IMR-90 (cell line): Measurements from ENCODE around the gene DYNC2H1. TPM values are rescaled to one million over a fixed set of nuclear protein-coding genes. Genes with fewer than 3 reads are reported as not detected.
A peak's percentile ranks its signal among the peaks of the same experiment; 100 is the strongest.

Experiments used
- ATAC-seq: fragments of 200-7000 bp; cut with Tn5 transposase; 2 replicates; pipeline ENCODE4 v1.9.1; 2020; ENCODE audit warnings: low read depth, mild to moderate bottlenecking, moderate library complexity
- BruUV-seq: library from RNA; stranded (reverse); fragments of 400-500 nt; replicated peaks from 2 replicates; lab custom pipeline; 2021; lab: Mats Ljungman, UMichigan
- CTCF ChIA-PET: fragments of 300-600 bp; formaldehyde crosslinking; extraction: SDS; loops from one replicate; lab custom pipeline; 2021; ENCODE audit warnings: antibody characterized with exemption; lab: Yijun Ruan, JAX
- POLR2A ChIA-PET: fragments of 300-600 bp; sonication (Branson Sonifier 250); formaldehyde crosslinking; loops from one replicate; lab custom pipeline; 2022; ENCODE audit warnings: antibody characterized with exemption; ENCODE audit not compliant: unreplicated experiment; lab: Charles Lee
- DNase-seq: peaks from one replicate; pipeline ENCODE4 v3.0.0; 2013
- H2AFZ ChIP-seq: replicated peaks from 2 replicates; pipeline ENCODE3; 2013; ENCODE audit warnings: low read length, mild to moderate bottlenecking; ENCODE audit not compliant: poor library complexity
- H2AK5ac ChIP-seq: 2 replicates; pipeline ENCODE4 v1.6.1; 2013; ENCODE audit warnings: low read depth, low read length, inconsistent platforms
- H2AK9ac ChIP-seq: replicated peaks from 2 replicates; pipeline ENCODE3; 2013; ENCODE audit warnings: mild to moderate bottlenecking, low read depth, low read length, moderate library complexity; ENCODE audit not compliant: poor library complexity
- H2BK120ac ChIP-seq: 2 replicates; pipeline ENCODE4 v1.6.1; 2013; ENCODE audit warnings: low read depth, low read length, inconsistent platforms
- H2BK15ac ChIP-seq: 3 replicates; pipeline ENCODE4 v1.6.1; 2013; ENCODE audit warnings: low read depth, low read length, inconsistent platforms
- H2BK20ac ChIP-seq: 2 replicates; pipeline ENCODE4 v1.6.1; 2013; ENCODE audit warnings: low read depth, mild to moderate bottlenecking, inconsistent platforms, low read length, moderate library complexity
- H2BK5ac ChIP-seq: 2 replicates; pipeline ENCODE4 v1.6.1; 2013; ENCODE audit warnings: mild to moderate bottlenecking, low read depth, low read length, inconsistent platforms; ENCODE audit not compliant: poor library complexity, severe bottlenecking
- H3K14ac ChIP-seq: replicated peaks from 2 replicates; pipeline ENCODE4 v1.6.1; 2013; ENCODE audit warnings: low read depth, low read length, inconsistent platforms
- H3K18ac ChIP-seq: 2 replicates; pipeline ENCODE4 v1.6.1; 2013; ENCODE audit warnings: low read depth, low read length, control low read depth
- H3K23ac ChIP-seq: 2 replicates; pipeline ENCODE4 v1.6.1; 2013; ENCODE audit warnings: low read depth, low read length, inconsistent platforms
- H3K27ac ChIP-seq: 2 replicates; pipeline ENCODE4 v1.5.1; 2013; ENCODE audit warnings: mild to moderate bottlenecking, control low read depth, low read length; ENCODE audit not compliant: insufficient read depth
- H3K27me3 ChIP-seq: 2 replicates; pipeline ENCODE4 v1.6.1; 2013; ENCODE audit warnings: low read length; ENCODE audit not compliant: control insufficient read depth, insufficient read depth
- H3K36me3 ChIP-seq: 2 replicates; pipeline ENCODE4 v1.6.1; 2013; ENCODE audit warnings: low read length, mixed read lengths; ENCODE audit not compliant: control insufficient read depth, insufficient read depth
- H3K4ac ChIP-seq: 2 replicates; pipeline ENCODE4 v1.6.1; 2013; ENCODE audit warnings: low read depth, low read length, inconsistent platforms
- H3K4me1 ChIP-seq: 2 replicates; pipeline ENCODE4 v1.6.1; 2013; ENCODE audit warnings: low read length, mixed read lengths; ENCODE audit not compliant: control insufficient read depth, insufficient read depth
- H3K4me2 ChIP-seq: 2 replicates; pipeline ENCODE4 v1.6.1; 2013; ENCODE audit warnings: low read depth, mild to moderate bottlenecking, control low read depth, low read length, moderate library complexity
- H3K4me3 ChIP-seq: 2 replicates; pipeline ENCODE4 v1.5.1; 2013; ENCODE audit warnings: low read depth, mild to moderate bottlenecking, control low read depth, low read length, moderate library complexity; ENCODE audit not compliant: insufficient read depth
- H3K56ac ChIP-seq: 2 replicates; pipeline ENCODE4 v1.6.1; 2013; ENCODE audit warnings: low read length, inconsistent platforms; ENCODE audit not compliant: insufficient read depth; ENCODE audit errors: extremely low read depth
- H3K79me1 ChIP-seq, 2 experiments: 2 replicates each; pipeline ENCODE4 v1.6.1; 2013; ENCODE audit warnings: low read length in 2 of 2, inconsistent platforms in 1 of 2, low read depth in 1 of 2
- H3K9ac ChIP-seq: 2 replicates; pipeline ENCODE4 v1.6.1; 2013; ENCODE audit warnings: low read depth, low read length, control low read depth
- H3K9me1 ChIP-seq: 2 replicates; pipeline ENCODE4 v1.6.1; 2013; ENCODE audit warnings: low read length, inconsistent platforms; ENCODE audit not compliant: insufficient read depth
- H3K9me3 ChIP-seq: 2 replicates; pipeline ENCODE4 v1.6.1; 2013; ENCODE audit warnings: low read length; ENCODE audit not compliant: control insufficient read depth, insufficient read depth
- H4K20me1 ChIP-seq: 2 replicates; pipeline ENCODE4 v1.6.1; 2013; ENCODE audit warnings: low read length, inconsistent platforms; ENCODE audit not compliant: insufficient read depth
- H4K5ac ChIP-seq: 2 replicates; pipeline ENCODE4 v1.6.1; 2013; ENCODE audit warnings: mild to moderate bottlenecking, low read depth, low read length, control low read depth
- H4K8ac ChIP-seq, 2 experiments: 2 replicates each; pipeline ENCODE4 v1.6.1; 2013; ENCODE audit warnings: low read depth in 2 of 2, low read length in 2 of 2, control low read depth in 1 of 2, inconsistent platforms in 1 of 2
- H4K91ac ChIP-seq: 2 replicates; pipeline ENCODE4 v1.6.1; 2013; ENCODE audit warnings: low read depth, low read length, inconsistent platforms; ENCODE audit not compliant: insufficient read depth
- CEBPB ChIP-seq: IDR thresholded peaks from 2 replicates; pipeline ENCODE4 v1.6.1; 2012; ENCODE audit warnings: low read depth, low read length, improper control_type of control experiment
- MXI1 ChIP-seq: IDR thresholded peaks from 2 replicates; pipeline ENCODE4 v1.6.1; 2012; ENCODE audit warnings: low read depth, mild to moderate bottlenecking, low read length, moderate library complexity, borderline replicate concordance
- POLR2A ChIP-seq: IDR thresholded peaks from 2 replicates; pipeline ENCODE4 v1.6.1; 2012; ENCODE audit warnings: mild to moderate bottlenecking, low read depth, low read length
- WGBS, 2 experiments: methylation state at CpG; one replicate each; pipeline versions ENCODE4 v1.1.5 to v1.1.7; 2013; ENCODE audit warnings: missing lambda C conversion rate in 2 of 2; ENCODE audit not compliant: insufficient read length in 1 of 2; ENCODE audit errors: extremely low coverage in 2 of 2; 5-methylcytosine and 5-hydroxymethylcytosine counted together
- dilution Hi-C: fragments of 300-500 bp; cut with HindIII; formaldehyde crosslinking; loops from one replicate; pipeline ENCODE4 v1.14.3; 2018; ENCODE audit warnings: low sequenced_read_pairs; ENCODE audit not compliant: unreplicated experiment
- in situ Hi-C: fragments of 300-500 bp; cut with MboI; formaldehyde crosslinking; loops from 3 replicates; pipeline ENCODE4 v1.14.3; 2019; ENCODE audit warnings: low sequenced_read_pairs, inconsistent platforms, mixed read lengths
- intact Hi-C: fragments of 100-400 bp; cut with micrococcal nuclease; formaldehyde crosslinking; loops from 2 replicates; pipeline ENCODE4 v1.10.0; 2022
- polyA plus RNA-seq, 3 experiments: library from polyadenylated mRNA; depleted of rRNA; stranded (reverse); fragments of >200 nt; gene quantifications; 2 replicates each; pipeline ENCODE4 v1.2.3, GENCODE V29; 2012; ENCODE audit warnings: low replicate concordance in 1 of 3
- total RNA-seq: library from RNA; depleted of rRNA; stranded (reverse); fragments of >200 nt; gene quantifications from 2 replicates; pipeline ENCODE4 v1.2.3, GENCODE V29; 2012

The DYNC2H1 gene
- total and polyA plus RNA-seq, 2 of the 4 experiments (the other 2 are of a cell fraction) = 5.7 to 21.0 TPM

DNA sequence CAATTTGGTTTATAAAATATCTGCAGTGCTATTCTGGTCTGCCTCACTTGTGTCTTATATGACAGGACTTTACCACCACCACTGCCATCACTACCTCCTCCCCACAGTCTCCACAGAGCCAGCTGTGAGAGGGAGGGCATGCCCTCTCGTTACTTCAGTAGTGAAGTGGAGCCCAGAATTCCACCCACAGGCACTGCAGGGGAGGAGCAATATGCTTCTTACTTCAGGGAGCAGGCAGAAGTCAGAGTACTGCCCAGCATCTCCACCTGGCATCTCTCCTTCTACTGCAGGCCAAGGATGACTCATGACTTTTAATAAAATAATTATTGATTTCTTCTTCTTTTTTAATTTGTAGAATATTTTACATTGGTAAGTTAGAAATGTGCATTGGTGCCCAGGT is 255.5 kb downstream of the DYNC2H1 start:
- Histone ChIP-seq H2BK120ac (peak overlapping the region; percentile 68), H2BK5ac (peak overlapping the region; percentile 3), H3K9me1 (peaks cover 3% of the 10 kb centered on the region; the same call in 1 of the 2 replicates), H3K18ac (no peak overlapping the region), H4K8ac (no peak overlapping the region), H3K56ac (no peak overlapping the region), H3K4me3 (no peak overlapping the region), H3K27ac (no peak overlapping the region), H3K79me1 (no peaks in the 10 kb centered on the region), H3K4me2 (no peak overlapping the region), H3K23ac (no peak overlapping the region; the same call in 1 of the 2 replicates), H3K14ac (0 out of 2 replicates have a peak overlapping the region, but pooled peaks have one; percentile 53), H3K9me3 (no peaks in the 10 kb centered on the region), H2AFZ (no peak overlapping the region), H3K4ac (no peak overlapping the region; the same call in 1 of the 2 replicates), H3K9ac (no peak overlapping the region), H2AK9ac (no peak overlapping the region), H4K91ac (no peak overlapping the region), H3K27me3 (no peaks in the 10 kb centered on the region), H3K36me3 (peaks cover 2% of the 10 kb centered on the region; the same call in 1 of the 2 replicates), H4K20me1 (no peaks in the 10 kb centered on the region), H3K4me1 (peaks cover 3% of the 10 kb centered on the region), H2BK20ac (no peak overlapping the region), H2AK5ac (peak overlapping the region; percentile 15; the same call in 1 of the 2 replicates), H2BK15ac (no peak overlapping the region), H4K5ac (no peak overlapping the region)
- no peak for TF ChIP-seq CEBPB
- no peak for TF ChIP-seq MXI1
- no peak for TF ChIP-seq POLR2A
- BruUV-seq = no TSS peak
- WGBS, 2 experiments = no CpG with 5 or more reads among the region's 1 CpG
- ATAC-seq (peak; percentile 27; the same call in 1 of the 2 replicates), DNase-seq (peak; percentile 16)
- ChIA-PET CTCF (interaction anchor here (0.6 kb wide), 1 partner anchor 295 kb away, joined by 3 read pairs; no protein-coding TSS in a partner anchor), POLR2A (no interaction called here)
- intact Hi-C loops (no loop called here), in situ Hi-C loops (no loop called here), dilution Hi-C loops (no loop called here)
